Panc1 (cell line): Measurements from ENCODE around the gene TMEM217. TPM values are rescaled to one million over a fixed set of nuclear protein-coding genes. Genes with fewer than 3 reads are reported as not detected.

Source experiments
- ATAC-seq: fragments of 200-7000 bp; cut with Tn5 transposase; 2 replicates; pipeline ENCODE4 v1.9.1; 2020; ENCODE audit warnings: mild to moderate bottlenecking, moderate library complexity
- BruUV-seq: library from RNA; stranded (reverse); fragments of 400-500 nt; replicated peaks from 2 replicates; lab custom pipeline; 2021; lab: Mats Ljungman, UMichigan
- CTCF ChIA-PET: fragments of 300-600 bp; sonication (Branson Sonifier 250); formaldehyde crosslinking; loops from one replicate; lab custom pipeline; 2022; ENCODE audit warnings: antibody characterized with exemption; lab: Charles Lee
- POLR2A ChIA-PET: fragments of 300-600 bp; sonication (Branson Sonifier 250); formaldehyde crosslinking; loops from one replicate; lab custom pipeline; 2022; ENCODE audit warnings: antibody characterized with exemption; lab: Charles Lee
- DNase-seq: peaks from one replicate; pipeline ENCODE4 v3.0.0-alpha.2; 2010; ENCODE audit warnings: low read depth, low spot score
- H3K27ac ChIP-seq: 2 replicates; pipeline ENCODE4 v1.5.1; 2011; ENCODE audit warnings: mild to moderate bottlenecking, low read length, inconsistent platforms
- H3K27me3 ChIP-seq: fragments of 200-500 bp; sonication (Bioruptor generic); 2 replicates; pipeline ENCODE4 v1.6.0; 2014; ENCODE audit warnings: low read length, inconsistent platforms; ENCODE audit not compliant: control insufficient read depth, insufficient read depth
- H3K36me3 ChIP-seq: fragments of 200-500 bp; sonication (Bioruptor generic); 2 replicates; pipeline ENCODE4 v1.5.1; 2014; ENCODE audit warnings: inconsistent platforms, mild to moderate bottlenecking, low read length, moderate library complexity; ENCODE audit not compliant: control insufficient read depth, insufficient read depth
- H3K4me1 ChIP-seq: 2 replicates; pipeline ENCODE4 v1.5.1; 2011; ENCODE audit warnings: inconsistent platforms, mild to moderate bottlenecking, low read length, moderate library complexity; ENCODE audit not compliant: control insufficient read depth, insufficient read depth
- H3K4me3 ChIP-seq, 2 experiments: 2 replicates each; pipeline ENCODE4 v1.5.1; 2011 to 2012; ENCODE audit warnings: low read depth in 2 of 2, low read length in 2 of 2, mild to moderate bottlenecking in 2 of 2, inconsistent platforms in 1 of 2, moderate library complexity in 1 of 2
- H3K9me3 ChIP-seq: fragments of 200-500 bp; sonication (Bioruptor generic); 2 replicates; pipeline ENCODE4 v1.5.1; 2014; ENCODE audit warnings: low read depth, mild to moderate bottlenecking, inconsistent platforms, low read length, moderate library complexity; ENCODE audit not compliant: control insufficient read depth, insufficient read depth
- CTCF ChIP-seq: fragments of 450-650 bp; IDR thresholded peaks from 2 replicates; pipeline ENCODE4 v1.5.1; 2017; ENCODE audit warnings: mild to moderate bottlenecking
- POLR2AphosphoS5 ChIP-seq: IDR thresholded peaks from 2 replicates; pipeline ENCODE4 v1.6.1; 2012; ENCODE audit warnings: mild to moderate bottlenecking, low read depth, low read length, moderate library complexity
- REST ChIP-seq, 2 experiments: IDR thresholded peaks; 2 replicates each; pipeline ENCODE4 v1.6.1; 2011 to 2012; ENCODE audit warnings: low read depth in 2 of 2, control low read depth in 1 of 2, low read length in 1 of 2, mild to moderate bottlenecking in 1 of 2, moderate library complexity in 1 of 2; ENCODE audit not compliant: insufficient read depth in 1 of 2
- SIN3A ChIP-seq: IDR thresholded peaks from 2 replicates; pipeline ENCODE4 v1.6.1; 2012; ENCODE audit warnings: low read depth, mild to moderate bottlenecking, low read length, moderate library complexity, borderline replicate concordance; ENCODE audit not compliant: insufficient read depth
- TCF7L2 ChIP-seq: IDR thresholded peaks from 2 replicates; pipeline ENCODE4 v1.6.1; 2011; ENCODE audit warnings: mild to moderate bottlenecking, low read depth, low read length, inconsistent platforms
- in situ Hi-C: cut with HindIII; loops from 2 replicates; pipeline ENCODE4 v1.10.0; 2016; ENCODE audit warnings: low sequenced_read_pairs, low pct_unique_long_range_greater_than_20kb
- intact Hi-C: fragments of 100-400 bp; cut with micrococcal nuclease; formaldehyde crosslinking; loops from one replicate; pipeline ENCODE4 v1.10.0; 2022; ENCODE audit not compliant: unreplicated experiment
- total RNA-seq: library from RNA; stranded (reverse); gene quantifications from one replicate; pipeline ENCODE4 v1.2.1, GENCODE V29; 2021; ENCODE audit not compliant: unreplicated experiment

Gene TMEM217
- total RNA-seq, 1 experiment from 2014 or later, result 4.0 TPM

GRCh38 chr6:37202788-37203491, 55.0 kb downstream of the TMEM217 start:
- TF ChIP-seq POLR2AphosphoS5 (no peak), TCF7L2 (no peak)
- DNase-seq, result no peak
- Histone ChIP-seq H3K9me3 (no peaks in the 10 kb centered on the region), H3K4me3 (no peak overlapping the region), H3K27me3 (no peaks in the 10 kb centered on the region), H3K4me1 (no peaks in the 10 kb centered on the region), H3K27ac (no peak overlapping the region), H3K36me3 (no peaks in the 10 kb centered on the region)
- ATAC-seq, result no peak
- ChIA-PET CTCF (interaction anchor here (0.7 kb wide), 1 partner anchor 16 kb away, joined by 4 read pairs; no protein-coding TSS in a partner anchor), POLR2A (no interaction called here)
- intact Hi-C loops, result no loop called here
- in situ Hi-C loops, result no loop called here
- no TSS peak for BruUV-seq

GRCh38 chr6:37201726-37202125, 56.2 kb downstream of the TMEM217 start:
- Histone ChIP-seq H3K4me1 (no peaks in the 10 kb centered on the region), H3K4me3 (no peak overlapping the region), H3K9me3 (no peaks in the 10 kb centered on the region), H3K36me3 (no peaks in the 10 kb centered on the region), H3K27ac (no peak overlapping the region), H3K27me3 (no peaks in the 10 kb centered on the region)
- BruUV-seq, result no TSS peak
- in situ Hi-C loops (no loop called here), intact Hi-C loops (no loop called here)
- DNase-seq (no peak), ATAC-seq (peak; percentile 55)
- ChIA-PET POLR2A (no interaction called here), CTCF (interaction anchor here (1.1 kb wide), 1 partner anchor 8 kb away, joined by 4 read pairs; no protein-coding TSS in a partner anchor)
- TF ChIP-seq TCF7L2 (no peak), SIN3A (no peak), REST (IDR thresholded peaks at IDR 0.05; ENCODE audit: insufficient read depth in 1 of 2, low read depth in 2 of 2, low read length in 1 of 2) (no peak), CTCF (no peak), POLR2AphosphoS5 (no peak)

- CTCF ChIA-PET, result interaction anchor here (1.1 kb wide), 1 partner anchor 178 kb away, joined by 4 read pairs; no protein-coding TSS in a partner anchor
Observed at GRCh38 chr6:37200085-37200484, 57.9 kb downstream of the TMEM217 start.

More at GRCh38 chr6:37200085-37200484, 57.9 kb downstream of the TMEM217 start:
- H3K4me3 ChIP-seq, result no peak overlapping the region
- H3K27me3 ChIP-seq, result no peaks in the 10 kb centered on the region
- TF ChIP-seq POLR2AphosphoS5, result no peak
- no peak for TF ChIP-seq CTCF
- TF ChIP-seq TCF7L2, result no peak
- TF ChIP-seq SIN3A, result no peak
- TF ChIP-seq REST (IDR thresholded peaks at IDR 0.05; ENCODE audit: insufficient read depth in 1 of 2, low read depth in 2 of 2, low read length in 1 of 2), result no peak
- ATAC-seq (no peak), DNase-seq (no peak)
- no peak overlapping the region for H3K27ac ChIP-seq
- POLR2A ChIA-PET, result interaction anchor here (0.6 kb wide), 1 partner anchor 39 kb away, joined by 5 read pairs; no protein-coding TSS in a partner anchor
- BruUV-seq, result no TSS peak
- H3K36me3 ChIP-seq, result no peaks in the 10 kb centered on the region
- intact Hi-C loops (no loop called here), in situ Hi-C loops (no loop called here)
- no peaks in the 10 kb centered on the region for H3K9me3 ChIP-seq
- H3K4me1 ChIP-seq, result no peaks in the 10 kb centered on the region
